Measurements from ENCODE around the gene BCL2L12. TPM values are rescaled to one million over a fixed set of nuclear protein-coding genes. Genes with fewer than 3 reads are reported as not detected.

BCL2L12 gene
- polyA plus RNA-seq, 1 of the 3 experiments (the other 2 are of a cell fraction): 27.9 TPM

DNA sequence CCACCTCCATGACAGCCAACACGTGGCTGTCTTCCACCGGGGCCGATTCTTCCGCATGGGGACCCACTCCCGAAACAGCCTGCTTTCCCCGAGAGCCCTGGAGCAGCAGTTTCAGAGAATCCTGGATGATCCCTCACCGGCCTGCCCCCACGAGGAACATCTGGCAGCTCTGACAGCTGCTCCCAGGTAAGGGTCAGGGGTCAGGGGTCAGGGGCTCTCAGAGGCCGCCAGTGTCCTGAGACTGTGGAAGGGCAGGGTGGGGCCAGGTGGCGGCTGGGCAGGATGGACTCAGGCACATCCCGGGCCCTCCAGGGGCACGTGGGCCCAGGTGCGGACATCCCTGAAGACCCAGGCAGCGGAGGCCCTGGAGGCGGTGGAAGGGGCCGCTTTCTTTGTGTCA lies 40.2 kb downstream of the BCL2L12 start:
- Histone ChIP-seq H3K27me3 (ENCODE audit: insufficient read depth) (no peaks in the 10 kb centered on the region), H3F3A (replicated peaks; ENCODE audit: insufficient read depth) (peaks cover 7% of the 10 kb centered on the region), H3K4me2 (no peak overlapping the region), H3K9ac (no peak overlapping the region), H3K36me3 (replicated peaks in 1 of 2; ENCODE audit: control insufficient read depth in 1 of 2, insufficient read depth in 2 of 2, low read length in 1 of 2) (peaks cover 11 to 29% of the 10 kb centered on the region in 2 experiments), H3K4me3 (ENCODE audit: low read depth in 2 of 2, low read length in 1 of 2) (no peak overlapping the region), H3K4me1 (ENCODE audit: control insufficient read depth in 1 of 2, insufficient read depth in 2 of 2, low read depth in 1 of 2, low read length in 1 of 2) (no peaks in the 10 kb centered on the region), H2AFZ (ENCODE audit: low read depth) (no peak overlapping the region), H4K20me1 (ENCODE audit: insufficient read depth) (no peaks in the 10 kb centered on the region), H3K79me2 (ENCODE audit: insufficient read depth) (no peaks in the 10 kb centered on the region), H3K9me3 (no peaks in the 10 kb centered on the region), H3K27ac (ENCODE audit: low read depth in 2 of 2, low read length in 1 of 2) (no peak overlapping the region), H3K9me2 (no peaks in the 10 kb centered on the region)
- DNase-seq: no peak
- whole genome bisulfite sequencing (ENCODE audit: low lambda C conversion rate): 84% methylated on average over 11 of the region's 16 CpGs
- TF ChIP-seq SIN3A (IDR thresholded peaks at IDR 0.05; ENCODE audit: borderline replicate concordance, low read depth, low read length): no peak
- no peak for TF ChIP-seq JUND (IDR thresholded peaks at IDR 0.05)
- no peak for TF ChIP-seq CHD2 (IDR thresholded peaks at IDR 0.05; ENCODE audit: low read length, partially characterized antibody)
- TF ChIP-seq FOXM1 (IDR thresholded peaks at IDR 0.05; ENCODE audit: low read depth): no peak
- no peak for TF ChIP-seq EZH2phosphoT487 (IDR thresholded peaks at IDR 0.05; ENCODE audit: borderline replicate concordance, low read depth)
- TF ChIP-seq TEAD4 (IDR thresholded peaks at IDR 0.05; ENCODE audit: borderline replicate concordance, insufficient read depth): no peak
- no peak for TF ChIP-seq RFX5 (IDR thresholded peaks at IDR 0.05; ENCODE audit: low read length)
- TF ChIP-seq ELF1 (IDR thresholded peaks at IDR 0.05): no peak
- TF ChIP-seq, protein P1, sequence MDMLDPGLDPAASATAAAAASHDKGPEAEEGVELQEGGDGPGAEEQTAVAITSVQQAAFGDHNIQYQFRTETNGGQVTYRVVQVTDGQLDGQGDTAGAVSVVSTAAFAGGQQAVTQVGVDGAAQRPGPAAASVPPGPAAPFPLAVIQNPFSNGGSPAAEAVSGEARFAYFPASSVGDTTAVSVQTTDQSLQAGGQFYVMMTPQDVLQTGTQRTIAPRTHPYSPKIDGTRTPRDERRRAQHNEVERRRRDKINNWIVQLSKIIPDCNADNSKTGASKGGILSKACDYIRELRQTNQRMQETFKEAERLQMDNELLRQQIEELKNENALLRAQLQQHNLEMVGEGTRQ (IDR thresholded peaks at IDR 0.05; ENCODE audit: borderline replicate concordance, low read depth, low read length): no peak
- no peak for TF ChIP-seq POLR2AphosphoS5 (IDR thresholded peaks at IDR 0.05; ENCODE audit: low read depth, low read length)
- TF ChIP-seq, protein P2, sequence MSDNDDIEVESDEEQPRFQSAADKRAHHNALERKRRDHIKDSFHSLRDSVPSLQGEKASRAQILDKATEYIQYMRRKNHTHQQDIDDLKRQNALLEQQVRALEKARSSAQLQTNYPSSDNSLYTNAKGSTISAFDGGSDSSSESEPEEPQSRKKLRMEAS (IDR thresholded peaks at IDR 0.05; ENCODE audit: low read depth): no peak
- TF ChIP-seq MXI1 (IDR thresholded peaks at IDR 0.05; ENCODE audit: low read depth, low read length): no peak
- TF ChIP-seq FOSL2 (IDR thresholded peaks at IDR 0.05; ENCODE audit: borderline replicate concordance, low read depth): no peak
- TF ChIP-seq SMC3 (IDR thresholded peaks at IDR 0.05; ENCODE audit: low read depth, low read length): no peak
- TF ChIP-seq RCOR1 (IDR thresholded peaks at IDR 0.05; ENCODE audit: low read length): no peak
- TF ChIP-seq, protein P3, sequence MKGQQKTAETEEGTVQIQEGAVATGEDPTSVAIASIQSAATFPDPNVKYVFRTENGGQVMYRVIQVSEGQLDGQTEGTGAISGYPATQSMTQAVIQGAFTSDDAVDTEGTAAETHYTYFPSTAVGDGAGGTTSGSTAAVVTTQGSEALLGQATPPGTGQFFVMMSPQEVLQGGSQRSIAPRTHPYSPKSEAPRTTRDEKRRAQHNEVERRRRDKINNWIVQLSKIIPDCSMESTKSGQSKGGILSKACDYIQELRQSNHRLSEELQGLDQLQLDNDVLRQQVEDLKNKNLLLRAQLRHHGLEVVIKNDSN (IDR thresholded peaks at IDR 0.05; ENCODE audit: borderline replicate concordance, low read depth): no peak
- no peak for TF ChIP-seq YY1 (IDR thresholded peaks at IDR 0.05; ENCODE audit: low read depth)
- ChIA-PET POLR2A (no interaction called here), CTCF (no interaction called here)

DNA sequence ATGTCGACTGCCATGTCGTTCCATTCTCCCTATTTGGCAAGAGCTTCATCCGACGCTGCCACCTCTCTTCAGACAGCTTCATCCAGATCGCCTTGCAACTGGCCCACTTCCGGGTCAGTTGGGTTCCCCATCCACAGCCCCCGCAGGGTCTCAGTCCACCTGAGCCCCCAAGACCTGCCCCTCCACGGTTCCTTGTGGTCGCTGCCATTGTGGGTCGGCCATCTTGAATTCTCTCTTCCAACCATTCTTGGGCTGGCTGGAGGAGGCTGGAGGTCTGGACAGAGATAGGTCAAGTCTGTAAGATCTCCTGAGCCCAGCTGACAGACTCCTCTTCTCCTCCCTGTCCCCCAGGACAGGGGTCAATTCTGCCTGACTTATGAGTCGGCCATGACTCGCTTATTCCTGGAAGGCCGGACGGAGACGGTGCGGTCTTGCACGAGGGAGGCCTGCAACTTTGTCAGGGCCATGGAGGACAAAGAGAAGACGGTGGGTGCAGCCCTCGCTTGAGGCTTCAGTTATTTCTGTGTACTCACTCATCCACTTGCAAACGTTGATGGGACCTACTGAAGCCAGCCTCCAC lies 44.7 kb downstream of the BCL2L12 start:
- Histone ChIP-seq H4K20me1 (ENCODE audit: insufficient read depth) (no peaks in the 10 kb centered on the region), H3F3A (replicated peaks; ENCODE audit: insufficient read depth) (peaks cover 7% of the 10 kb centered on the region), H3K36me3 (replicated peaks in 1 of 2; ENCODE audit: control insufficient read depth in 1 of 2, insufficient read depth in 2 of 2, low read length in 1 of 2) (peaks cover 5 to 24% of the 10 kb centered on the region in 2 experiments), H3K9ac (no peak overlapping the region), H3K4me1 (ENCODE audit: control insufficient read depth in 1 of 2, insufficient read depth in 2 of 2, low read depth in 1 of 2, low read length in 1 of 2) (peaks cover 0 to 8% of the 10 kb centered on the region in 2 experiments; a peak in 1 of 4 replicates), H3K9me3 (no peaks in the 10 kb centered on the region), H3K9me2 (no peaks in the 10 kb centered on the region), H3K4me2 (no peak overlapping the region), H3K79me2 (ENCODE audit: insufficient read depth) (no peaks in the 10 kb centered on the region), H3K27ac (ENCODE audit: low read depth in 2 of 2, low read length in 1 of 2) (peak overlapping the region in 1 of 2 experiments; percentile 31; a peak in 1 of 4 replicates), H3K27me3 (ENCODE audit: insufficient read depth) (no peaks in the 10 kb centered on the region), H3K4me3 (ENCODE audit: low read depth in 2 of 2, low read length in 1 of 2) (no peak overlapping the region), H2AFZ (ENCODE audit: low read depth) (no peak overlapping the region)
- TF ChIP-seq, protein P3 (IDR thresholded peaks at IDR 0.05; ENCODE audit: borderline replicate concordance, low read depth): no peak
- TF ChIP-seq, protein P4, sequence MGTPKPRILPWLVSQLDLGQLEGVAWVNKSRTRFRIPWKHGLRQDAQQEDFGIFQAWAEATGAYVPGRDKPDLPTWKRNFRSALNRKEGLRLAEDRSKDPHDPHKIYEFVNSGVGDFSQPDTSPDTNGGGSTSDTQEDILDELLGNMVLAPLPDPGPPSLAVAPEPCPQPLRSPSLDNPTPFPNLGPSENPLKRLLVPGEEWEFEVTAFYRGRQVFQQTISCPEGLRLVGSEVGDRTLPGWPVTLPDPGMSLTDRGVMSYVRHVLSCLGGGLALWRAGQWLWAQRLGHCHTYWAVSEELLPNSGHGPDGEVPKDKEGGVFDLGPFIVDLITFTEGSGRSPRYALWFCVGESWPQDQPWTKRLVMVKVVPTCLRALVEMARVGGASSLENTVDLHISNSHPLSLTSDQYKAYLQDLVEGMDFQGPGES (IDR thresholded peaks at IDR 0.05; ENCODE audit: low read depth, low read length): no peak
- TF ChIP-seq, protein P2 (IDR thresholded peaks at IDR 0.05; ENCODE audit: low read depth): peak; percentile 85
- TF ChIP-seq SMC3 (IDR thresholded peaks at IDR 0.05; ENCODE audit: low read depth, low read length): no peak
- TF ChIP-seq RFX5 (IDR thresholded peaks at IDR 0.05; ENCODE audit: low read length): no peak
- peak; percentile 64; the same call in 1 of the 2 replicates for TF ChIP-seq FOSL2 (IDR thresholded peaks at IDR 0.05; ENCODE audit: borderline replicate concordance, low read depth)
- no peak for TF ChIP-seq NFIC (IDR thresholded peaks at IDR 0.05; ENCODE audit: borderline replicate concordance)
- TF ChIP-seq JUND (IDR thresholded peaks at IDR 0.05): peak; percentile 20; the same call in 1 of the 2 replicates
- TF ChIP-seq FOXM1 (IDR thresholded peaks at IDR 0.05; ENCODE audit: low read depth): no peak
- TF ChIP-seq RXRA (IDR thresholded peaks at IDR 0.05; ENCODE audit: borderline replicate concordance, low read depth): no peak; the same call in 1 of the 2 replicates
- ChIA-PET CTCF (no interaction called here), POLR2A (no interaction called here)
- 79% methylated on average over 20 of the region's 20 CpGs for WGBS (ENCODE audit: low lambda C conversion rate)
- no peak for DNase-seq
